ENCODE data around the gene GJB3. TPM values are rescaled to one million over a fixed set of nuclear protein-coding genes. Genes with fewer than 3 reads are reported as not detected.
"Not testable (repeated sequence)": the region's sequence is repeated elsewhere in the genome, so short reads cannot be mapped to it uniquely, and the experiment has no call there.

GJB3 gene
- total RNA-seq (ENCODE audit: low replicate concordance), result not detected in 2 replicates

DNA sequence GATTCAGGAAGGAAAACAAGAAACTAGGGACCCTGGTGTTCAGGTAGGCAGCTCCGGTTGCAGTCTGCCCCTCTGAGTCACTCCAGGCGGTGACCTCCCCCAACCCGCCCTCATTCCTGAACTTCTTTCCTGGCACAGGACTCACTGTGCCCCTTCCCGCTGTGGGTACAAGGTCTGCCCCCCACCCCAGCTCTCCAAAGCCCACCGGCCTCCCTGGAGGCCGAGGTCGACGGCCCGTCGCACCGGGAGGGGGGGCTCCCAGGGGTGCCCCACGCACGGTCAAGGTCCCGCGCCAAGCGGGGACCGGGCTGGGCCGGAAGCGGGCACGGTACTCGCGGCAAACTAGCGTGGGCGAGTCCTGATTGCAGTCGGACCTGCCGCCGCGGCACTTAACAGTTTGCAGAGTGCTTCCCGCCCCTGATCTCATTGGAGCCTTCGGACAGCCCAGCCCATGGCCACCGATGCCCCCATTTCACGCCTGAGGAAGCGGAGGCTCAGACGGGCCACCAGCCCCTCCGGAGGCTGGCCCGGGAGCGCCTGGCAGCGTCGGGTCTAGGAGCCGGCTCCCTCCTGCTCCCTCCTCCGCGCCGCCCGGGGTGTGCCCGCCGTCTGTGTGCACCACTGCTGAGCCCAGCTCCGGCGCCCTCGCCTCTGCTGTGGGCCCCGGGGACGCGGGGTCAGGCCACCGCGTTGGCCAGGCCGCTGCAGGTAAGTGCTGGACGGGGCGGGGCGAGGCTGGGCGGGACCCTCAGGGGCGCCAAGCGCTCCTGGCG, at the start of gene GJB3:
GJB3 (plus strand) TSS at position 144 of the 773 bp plus-strand sequence. CDS start 3,549 bp downstream, outside the sequence.
- TF ChIP-seq, protein P1, sequence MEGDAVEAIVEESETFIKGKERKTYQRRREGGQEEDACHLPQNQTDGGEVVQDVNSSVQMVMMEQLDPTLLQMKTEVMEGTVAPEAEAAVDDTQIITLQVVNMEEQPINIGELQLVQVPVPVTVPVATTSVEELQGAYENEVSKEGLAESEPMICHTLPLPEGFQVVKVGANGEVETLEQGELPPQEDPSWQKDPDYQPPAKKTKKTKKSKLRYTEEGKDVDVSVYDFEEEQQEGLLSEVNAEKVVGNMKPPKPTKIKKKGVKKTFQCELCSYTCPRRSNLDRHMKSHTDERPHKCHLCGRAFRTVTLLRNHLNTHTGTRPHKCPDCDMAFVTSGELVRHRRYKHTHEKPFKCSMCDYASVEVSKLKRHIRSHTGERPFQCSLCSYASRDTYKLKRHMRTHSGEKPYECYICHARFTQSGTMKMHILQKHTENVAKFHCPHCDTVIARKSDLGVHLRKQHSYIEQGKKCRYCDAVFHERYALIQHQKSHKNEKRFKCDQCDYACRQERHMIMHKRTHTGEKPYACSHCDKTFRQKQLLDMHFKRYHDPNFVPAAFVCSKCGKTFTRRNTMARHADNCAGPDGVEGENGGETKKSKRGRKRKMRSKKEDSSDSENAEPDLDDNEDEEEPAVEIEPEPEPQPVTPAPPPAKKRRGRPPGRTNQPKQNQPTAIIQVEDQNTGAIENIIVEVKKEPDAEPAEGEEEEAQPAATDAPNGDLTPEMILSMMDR (IDR thresholded peaks at IDR 0.05; ENCODE audit: insufficient read depth, low read length), result no peak
- DNase-seq (ENCODE audit: low read depth), result no peak
- H3K4me3 ChIP-seq (ENCODE audit: low read depth, low read length), result peak within 1 kb of the TSS; percentile 28

DNA sequence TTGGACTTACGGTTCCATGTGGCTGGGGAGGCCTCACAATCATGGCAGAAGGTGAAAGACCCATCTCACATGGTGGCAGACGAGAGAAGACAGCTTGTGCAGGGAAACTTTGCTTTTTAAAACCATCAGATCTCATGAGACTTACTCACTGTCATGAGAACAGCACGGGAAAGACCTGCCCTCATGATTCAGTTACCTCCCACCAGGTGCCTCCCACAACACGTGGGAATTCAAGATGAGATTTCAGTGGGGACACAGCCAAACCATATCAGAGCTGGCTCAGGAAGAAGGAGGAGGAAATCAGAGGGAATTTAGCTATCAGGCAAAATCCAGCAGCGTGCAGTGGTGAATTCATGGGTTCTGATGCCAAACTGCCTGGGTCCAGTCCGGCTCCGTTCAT, 48.2 kb upstream of the GJB3 start:
- not testable (repeated sequence) for H3K4me3 ChIP-seq (ENCODE audit: low read depth, low read length); DNase-seq (ENCODE audit: low read depth)

DNA sequence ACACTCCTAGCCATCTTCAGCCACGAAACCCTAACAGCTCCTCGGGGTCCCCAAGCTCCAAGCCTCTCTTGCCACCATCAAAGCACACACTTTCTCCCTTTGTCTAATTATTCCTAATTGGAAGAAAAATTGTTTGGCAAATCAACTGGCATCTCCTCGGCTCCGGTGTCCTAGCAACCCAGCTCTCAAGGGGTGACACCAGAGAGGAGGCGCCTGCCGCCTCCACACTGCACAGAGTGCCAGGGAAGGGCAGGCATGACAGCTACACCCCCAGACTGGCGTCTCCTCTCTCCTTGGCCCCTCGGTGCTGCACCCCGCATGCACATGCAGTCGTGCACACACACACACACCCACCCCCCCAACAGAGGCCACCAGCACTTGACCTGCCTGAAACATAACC, 44.3 kb upstream of the GJB3 start:
- H3K4me3 ChIP-seq (ENCODE audit: low read depth, low read length), result no peak overlapping the region
- no peak for DNase-seq (ENCODE audit: low read depth)
- TF ChIP-seq, protein P1 (IDR thresholded peaks at IDR 0.05; ENCODE audit: insufficient read depth, low read length), result no peak

DNA sequence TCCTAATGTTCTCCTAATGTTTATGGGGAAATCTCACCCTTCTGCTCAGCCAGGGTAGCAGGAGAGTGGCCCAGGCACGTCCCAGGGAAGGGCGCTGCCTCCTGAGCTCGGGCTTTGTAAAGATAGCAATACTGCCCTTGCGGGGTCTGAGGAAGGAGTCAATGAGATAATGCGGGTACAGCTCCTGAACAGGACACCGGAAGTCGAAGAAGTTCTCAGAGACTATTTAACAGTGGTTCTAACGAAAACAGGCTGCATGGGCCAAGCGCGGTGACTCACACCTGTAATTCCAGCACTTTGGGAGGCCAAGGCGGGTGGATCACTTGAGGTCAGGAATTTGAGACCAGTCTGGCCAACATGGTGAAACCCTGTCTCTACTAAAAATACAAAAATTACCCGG, 43.8 kb upstream of the GJB3 start:
- DNase-seq (ENCODE audit: low read depth); H3K4me3 ChIP-seq (ENCODE audit: low read depth, low read length): not testable (repeated sequence)

DNA sequence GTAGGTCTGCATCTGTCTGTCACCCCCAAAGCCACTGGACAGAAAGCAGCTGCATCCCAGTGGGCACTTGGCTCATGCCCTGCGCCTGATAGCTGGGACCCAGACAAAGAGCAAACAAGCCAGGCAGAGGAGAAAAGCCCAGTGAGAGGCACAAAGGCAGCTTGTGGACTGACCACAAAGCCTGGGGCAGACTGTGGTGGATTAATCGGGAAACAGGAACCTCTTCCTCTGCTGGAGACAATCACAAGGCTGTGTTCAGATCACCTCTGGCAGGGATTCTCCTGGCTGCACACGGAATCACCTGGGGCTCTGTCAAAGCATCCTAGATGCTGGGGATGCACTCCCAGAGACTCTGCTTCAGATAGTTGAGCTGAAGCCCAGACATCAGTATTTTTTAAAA, 41.4 kb upstream of the GJB3 start:
- no peak for DNase-seq (ENCODE audit: low read depth)
- no peak overlapping the region for H3K4me3 ChIP-seq (ENCODE audit: low read depth, low read length)
- TF ChIP-seq, protein P1 (IDR thresholded peaks at IDR 0.05; ENCODE audit: insufficient read depth, low read length), result no peak

DNA sequence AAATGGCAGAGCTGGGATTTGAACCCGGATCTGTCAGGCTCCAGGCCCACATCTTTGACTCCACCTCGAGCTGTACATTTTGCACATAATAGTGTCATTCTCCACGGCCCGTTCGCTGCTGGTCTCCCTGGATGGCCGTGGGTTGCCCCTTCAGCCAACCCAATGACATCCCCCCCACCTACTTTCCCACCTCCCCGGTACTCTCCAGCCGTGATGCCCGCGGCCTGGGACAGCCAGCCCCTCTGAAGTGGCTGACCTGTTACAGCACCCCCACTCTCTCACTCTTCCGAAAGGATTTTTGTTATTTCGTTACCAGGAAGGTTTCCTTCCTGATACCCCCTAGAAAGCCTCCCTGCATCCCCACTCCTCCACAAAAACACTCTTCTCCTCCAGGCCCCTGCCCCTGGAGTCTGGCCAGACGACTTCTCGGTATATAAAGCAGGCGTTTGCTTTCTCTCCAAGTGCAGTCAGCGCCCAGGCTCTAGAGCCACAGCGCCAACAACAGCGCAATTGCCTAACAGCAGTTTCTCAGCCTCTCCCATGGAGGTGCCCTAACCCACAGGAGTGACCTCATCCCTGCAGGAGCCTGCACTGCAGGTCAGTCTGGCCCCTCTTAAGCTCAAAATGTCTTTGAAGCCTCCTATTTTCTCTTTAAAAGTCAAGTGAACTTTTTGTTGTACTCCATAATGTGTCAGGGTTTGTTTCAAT, 40.7 kb upstream of the GJB3 start:
- H3K4me3 ChIP-seq (ENCODE audit: low read depth, low read length), result no peak overlapping the region
- TF ChIP-seq, protein P1 (IDR thresholded peaks at IDR 0.05; ENCODE audit: insufficient read depth, low read length), result no peak
- DNase-seq (ENCODE audit: low read depth), result no peak

DNA sequence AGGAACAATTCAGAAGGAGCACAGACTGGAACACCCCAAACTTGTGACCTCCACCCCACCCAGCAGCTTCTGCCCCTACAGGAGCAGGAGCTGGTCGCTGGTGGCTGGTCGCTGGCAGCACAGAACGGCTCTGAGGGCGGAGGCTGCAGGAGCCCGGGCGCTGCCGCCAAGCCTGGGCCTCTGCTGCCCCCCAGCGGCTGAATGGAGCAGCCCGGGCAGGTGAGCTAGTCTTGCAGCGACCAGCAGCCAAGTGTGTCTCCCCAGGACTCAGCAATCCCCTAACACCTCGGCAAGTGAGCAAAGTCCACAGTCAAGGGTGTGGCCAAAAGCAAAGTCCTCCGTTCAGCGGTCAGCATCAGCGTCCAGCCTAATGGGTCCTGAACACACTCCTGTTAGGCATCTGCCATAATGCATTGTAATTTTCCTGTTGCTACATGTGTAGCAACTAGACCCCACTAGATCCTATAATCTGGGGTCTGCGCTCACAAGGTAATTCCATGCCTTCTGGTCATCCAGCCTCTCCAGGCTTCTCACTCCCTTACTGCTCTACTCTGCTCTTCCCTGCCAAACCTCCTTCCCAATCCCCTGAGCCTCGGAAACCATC, 38.2 kb upstream of the GJB3 start:
- peak; percentile 61 for DNase-seq (ENCODE audit: low read depth)
- TF ChIP-seq, protein P1 (IDR thresholded peaks at IDR 0.05; ENCODE audit: insufficient read depth, low read length), result peak; percentile 99
- no peak overlapping the region for H3K4me3 ChIP-seq (ENCODE audit: low read depth, low read length)
